ENCODE measurements around the gene STRADB.

- TF ChIP-seq CTCF (IDR thresholded peaks at IDR 0.05; ENCODE audit: low read depth, low read length, poor library complexity, severe bottlenecking) (no peak), EZH2phosphoT487 (IDR thresholded peaks at IDR 0.05; ENCODE audit: borderline replicate concordance, low read length) (no peak)
Measured at GRCh38 chr2:201502713-201503112, 51.2 kb downstream of the STRADB start.
